GM08714 (cell line): ENCODE results near the gene PUS7.
"Not testable (repeated sequence)": the region's sequence is repeated elsewhere in the genome, so short reads cannot be mapped to it uniquely, and the experiment has no call there.

Experiments used
- H3K4me3 ChIP-seq: fragments of 200-500 bp; sonication (Bioruptor generic); 2 replicates; pipeline ENCODE4 v1.5.1; 2014; ENCODE audit warnings: mild to moderate bottlenecking, low read length, inconsistent platforms
- ZNF274 ChIP-seq: IDR thresholded peaks from 2 replicates; pipeline ENCODE4 v1.6.1; 2012; ENCODE audit warnings: mild to moderate bottlenecking, low read depth, low read length

The PUS7 gene

GRCh38 chr7:105473163-105473562 is 48.9 kb downstream of the PUS7 start:
- no peak overlapping the region for H3K4me3 ChIP-seq
- no peak for TF ChIP-seq ZNF274

GRCh38 chr7:105470846-105471245 is 51.2 kb downstream of the PUS7 start:
- no peak for TF ChIP-seq ZNF274
- no peak overlapping the region for H3K4me3 ChIP-seq

- no peak for TF ChIP-seq ZNF274
- H3K4me3 ChIP-seq = no peak overlapping the region
These were observed 52.0 kb downstream of the PUS7 start for GRCh38 chr7:105470090-105470489.

- no peak overlapping the region for H3K4me3 ChIP-seq
- TF ChIP-seq ZNF274 = no peak
These were observed 59.2 kb downstream of the PUS7 start for GRCh38 chr7:105462765-105463420.

- TF ChIP-seq ZNF274 = no peak
- no peak overlapping the region for H3K4me3 ChIP-seq
These were observed 60.6 kb downstream of the PUS7 start for GRCh38 chr7:105461518-105461917.

GRCh38 chr7:105457619-105458225 is 64.3 kb downstream of the PUS7 start:
- TF ChIP-seq ZNF274 = no peak
- no peak overlapping the region for H3K4me3 ChIP-seq

- TF ChIP-seq ZNF274 = no peak
- no peak overlapping the region for H3K4me3 ChIP-seq
These were observed 67.2 kb downstream of the PUS7 start for GRCh38 chr7:105454921-105455320.

- H3K4me3 ChIP-seq = no peak overlapping the region
- no peak for TF ChIP-seq ZNF274
These were observed 67.8 kb downstream of the PUS7 start for GRCh38 chr7:105454095-105454747.

- no peak overlapping the region for H3K4me3 ChIP-seq
- TF ChIP-seq ZNF274 = no peak
These were observed 70.0 kb downstream of the PUS7 start for GRCh38 chr7:105452085-105452484.

- H3K4me3 ChIP-seq = not testable (repeated sequence)
These were observed 71.2 kb downstream of the PUS7 start for GRCh38 chr7:105450870-105451269.

GRCh38 chr7:105450177-105450861 is 71.8 kb downstream of the PUS7 start:
- no peak for TF ChIP-seq ZNF274

GRCh38 chr7:105448181-105448580 is 73.9 kb downstream of the PUS7 start:
- H3K4me3 ChIP-seq = no peak overlapping the region
- no peak for TF ChIP-seq ZNF274

More at GRCh38 chr7:105450177-105450861, 71.8 kb downstream of the PUS7 start:
- no peak overlapping the region for H3K4me3 ChIP-seq

- H3K4me3 ChIP-seq = no peak overlapping the region
- no peak for TF ChIP-seq ZNF274
These were observed 77.6 kb downstream of the PUS7 start for GRCh38 chr7:105444342-105444987.

GRCh38 chr7:105442214-105442613 is 79.9 kb downstream of the PUS7 start:
- not testable (repeated sequence) for H3K4me3 ChIP-seq
